Keratinocyte (primary cell): Measurements from ENCODE around the gene GNAI1. TPM values are rescaled to one million over a fixed set of nuclear protein-coding genes. Genes with fewer than 3 reads are reported as not detected.

ENCODE experiments used
- DNase-seq: peaks from one replicate; pipeline ENCODE4 v3.0.0-alpha.2; 2011; ENCODE audit warnings: low read depth, missing footprints, low spot score
- FAIRE-seq: peaks from 2 replicates; lab custom pipeline; 2011; peaks lifted over from hg19 to GRCh38; lab: Jason Lieb, UNC
- H2AFZ ChIP-seq: 2 replicates; pipeline ENCODE4 v1.6.0; 2012; ENCODE audit warnings: low read length, control low read depth, inconsistent platforms; ENCODE audit not compliant: control insufficient read depth
- H3K27ac ChIP-seq: 2 replicates; pipeline ENCODE4 v1.5.1; 2011; ENCODE audit warnings: low read length; ENCODE audit not compliant: control insufficient read depth, insufficient read depth
- H3K27me3 ChIP-seq: 3 replicates; pipeline ENCODE4 v1.6.0; 2011; ENCODE audit warnings: low read length; ENCODE audit not compliant: control insufficient read depth, insufficient read depth; ENCODE audit errors: extremely low read depth
- H3K36me3 ChIP-seq, 2 experiments: 2 replicates in 1 of 2; 3 replicates in 1 of 2; pipeline ENCODE4 v1.5.1; 2011; ENCODE audit warnings: low read length in 2 of 2, mild to moderate bottlenecking in 1 of 2; ENCODE audit not compliant: control insufficient read depth in 2 of 2, insufficient read depth in 2 of 2; ENCODE audit errors: extremely low read depth in 1 of 2
- H3K4me1 ChIP-seq: 3 replicates; pipeline ENCODE4 v1.5.1; 2011; ENCODE audit warnings: low read length; ENCODE audit not compliant: control insufficient read depth, insufficient read depth; ENCODE audit errors: extremely low read depth
- H3K4me2 ChIP-seq: 3 replicates; pipeline ENCODE4 v1.6.0; 2011; ENCODE audit warnings: low read depth, low read length; ENCODE audit not compliant: control insufficient read depth, insufficient read depth; ENCODE audit errors: extremely low read depth
- H3K4me3 ChIP-seq, 3 experiments: fragments of 200-600 bp in 1 of 3; sonication (generic) in 1 of 3; 2 replicates in 2 of 3; 3 replicates in 1 of 3; pipeline ENCODE4 v1.5.1; 2011 to 2016; ENCODE audit warnings: low read length in 3 of 3, mild to moderate bottlenecking in 3 of 3, control low read depth in 2 of 3, inconsistent platforms in 1 of 3, low read depth in 1 of 3, mixed read lengths in 1 of 3, mixed run types in 1 of 3, moderate library complexity in 1 of 3; ENCODE audit not compliant: control insufficient read depth in 2 of 3, insufficient read depth in 2 of 3; ENCODE audit errors: extremely low read depth in 1 of 3
- H3K79me2 ChIP-seq: 2 replicates; pipeline ENCODE4 v1.6.0; 2012; ENCODE audit warnings: low read length; ENCODE audit not compliant: control insufficient read depth, insufficient read depth
- H3K9ac ChIP-seq: 3 replicates; pipeline ENCODE4 v1.6.0; 2011; ENCODE audit warnings: low read length; ENCODE audit not compliant: control insufficient read depth, insufficient read depth; ENCODE audit errors: extremely low read depth
- H3K9me1 ChIP-seq: 3 replicates; pipeline ENCODE4 v1.6.0; 2011; ENCODE audit warnings: low read length; ENCODE audit not compliant: control insufficient read depth, insufficient read depth; ENCODE audit errors: extremely low read depth
- H3K9me3 ChIP-seq: 2 replicates; pipeline ENCODE4 v1.5.1; 2012; ENCODE audit warnings: low read depth, low read length; ENCODE audit not compliant: control insufficient read depth
- H4K20me1 ChIP-seq: 3 replicates; pipeline ENCODE4 v1.6.0; 2011; ENCODE audit warnings: low read length; ENCODE audit not compliant: control insufficient read depth, insufficient read depth; ENCODE audit errors: extremely low read depth
- CTCF ChIP-seq, 3 experiments: IDR thresholded peaks in 1 of 3; conservative IDR thresholded peaks in 1 of 3; optimal IDR thresholded peaks in 1 of 3; 2 replicates in 2 of 3; 3 replicates in 1 of 3; pipeline versions ENCODE3 to v1.5.1; 2011; ENCODE audit warnings: low read length in 3 of 3, mild to moderate bottlenecking in 3 of 3, moderate library complexity in 2 of 3, control low read depth in 1 of 3, inconsistent platforms in 1 of 3; ENCODE audit not compliant: insufficient read depth in 2 of 3; ENCODE audit errors: extremely low read depth in 1 of 3
- EZH2 ChIP-seq: IDR thresholded peaks from one replicate; pipeline ENCODE4 v1.6.1; 2012; ENCODE audit warnings: inconsistent platforms, mild to moderate bottlenecking, low read length, moderate library complexity
- dilution Hi-C: fragments of 300-500 bp; cut with MboI; formaldehyde crosslinking; loops from one replicate; pipeline ENCODE4 v1.7.0; 2020; ENCODE audit warnings: low sequenced_read_pairs; ENCODE audit not compliant: extremely low pct_ligation_motif_present
- polyA plus RNA-seq, 5 experiments: library from polyadenylated mRNA; depleted of rRNA in 3 of 5; stranded (reverse) in 3 of 5; stranded (forward) in 1 of 5; unstranded in 1 of 5; fragments of >200 nt; gene quantifications; 1 replicate in 1 of 5; 2 replicates in 3 of 5; 3 replicates in 1 of 5; pipeline versions ENCODE4 v1.2.1 to v1.2.3, GENCODE V29; 2011 to 2012; ENCODE audit warnings: missing spikeins in 2 of 5, low read depth in 1 of 5, low replicate concordance in 1 of 5

Gene GNAI1
- polyA plus RNA-seq, 1 donor (not counting 4 experiments of a cell fraction or from before 2014, with no cell fraction given), result 84.1 TPM

GRCh38 chr7:80184693-80185092 is 50.1 kb downstream of the GNAI1 start:
- Histone ChIP-seq H3K4me1 (peaks cover 4% of the 10 kb centered on the region), H4K20me1 (peaks cover 9% of the 10 kb centered on the region), H3K9ac (no peak overlapping the region), H3K9me1 (no peaks in the 10 kb centered on the region), H3K4me2 (no peak overlapping the region), H3K79me2 (peaks cover 88% of the 10 kb centered on the region), H3K36me3 (peaks cover 0 to 2% of the 10 kb centered on the region in 2 experiments), H2AFZ (no peak overlapping the region), H3K27ac (no peak overlapping the region), H3K9me3 (no peaks in the 10 kb centered on the region), H3K27me3 (no peaks in the 10 kb centered on the region), H3K4me3 (no peak overlapping the region)
- dilution Hi-C loops, result no loop called here
- FAIRE-seq (no peak), DNase-seq (no peak)
- TF ChIP-seq EZH2 (no peak), CTCF (optimal IDR thresholded peaks at IDR 0.05 in 1 of 3, IDR thresholded peaks at IDR 0.05 in 1 of 3, conservative IDR thresholded peaks at IDR 0.05 in 1 of 3; ENCODE audit: extremely low read depth in 1 of 3, insufficient read depth in 2 of 3, low read length in 3 of 3) (no peak)

- H3K9me1 ChIP-seq, result no peaks in the 10 kb centered on the region
- H3K9ac ChIP-seq, result no peak overlapping the region
- H3K27me3 ChIP-seq, result no peaks in the 10 kb centered on the region
- peaks cover 0 to 2% of the 10 kb centered on the region in 2 experiments for H3K36me3 ChIP-seq
- no peak overlapping the region for H3K4me2 ChIP-seq
- no peak for TF ChIP-seq CTCF (optimal IDR thresholded peaks at IDR 0.05 in 1 of 3, IDR thresholded peaks at IDR 0.05 in 1 of 3, conservative IDR thresholded peaks at IDR 0.05 in 1 of 3; ENCODE audit: extremely low read depth in 1 of 3, insufficient read depth in 2 of 3, low read length in 3 of 3)
- no peak for TF ChIP-seq EZH2
- peaks cover 4% of the 10 kb centered on the region for H3K4me1 ChIP-seq
- H3K4me3 ChIP-seq, result no peak overlapping the region
- H2AFZ ChIP-seq, result no peak overlapping the region
- dilution Hi-C loops, result no loop called here
- no peak overlapping the region for H3K27ac ChIP-seq
- DNase-seq (no peak), FAIRE-seq (no peak)
- H3K9me3 ChIP-seq, result no peaks in the 10 kb centered on the region
- H4K20me1 ChIP-seq, result peaks cover 9% of the 10 kb centered on the region
- H3K79me2 ChIP-seq, result peaks cover 79% of the 10 kb centered on the region
Observed at GRCh38 chr7:80185571-80185970, 50.9 kb downstream of the GNAI1 start.
